Measurements from ENCODE around the gene MAVS.

Gene MAVS

DNA sequence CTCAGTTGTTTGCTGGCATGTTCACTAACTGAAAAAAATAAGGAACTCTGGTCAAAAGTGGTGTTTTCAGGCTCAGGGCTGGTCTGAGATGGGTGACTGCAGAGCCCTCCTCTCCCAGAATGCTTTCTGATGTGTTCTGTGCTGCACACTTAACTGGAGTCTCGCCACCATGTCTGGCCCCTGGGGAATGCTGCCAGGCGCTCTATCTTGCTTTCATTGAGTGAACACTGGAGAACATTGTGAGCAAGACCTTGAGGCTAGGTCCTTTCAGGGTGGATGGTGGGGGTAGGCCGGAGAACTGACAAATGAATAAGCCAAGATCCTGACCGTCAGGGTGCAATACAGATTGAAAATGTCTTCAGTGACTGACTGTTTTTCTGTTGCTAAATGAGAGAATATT, 62.0 kb downstream of the MAVS start:
- H3K9me2 ChIP-seq (replicated peaks; ENCODE audit: control insufficient read depth, low read length), result no peaks in the 10 kb centered on the region
- H3K9me3 ChIP-seq (ENCODE audit: control insufficient read depth, insufficient read depth, low read length), result no peaks in the 10 kb centered on the region
- H3K36me3 ChIP-seq (ENCODE audit: control insufficient read depth, low read length), result peaks cover 77% of the 10 kb centered on the region
- H3K4me2 ChIP-seq (ENCODE audit: low read length), result no peak overlapping the region
- H3K4me3 ChIP-seq (ENCODE audit: low read length), result no peak overlapping the region
- H3K79me2 ChIP-seq (ENCODE audit: control insufficient read depth, low read length), result peaks cover 97% of the 10 kb centered on the region
- peaks cover 22% of the 10 kb centered on the region for H3K4me1 ChIP-seq (ENCODE audit: control insufficient read depth, low read length)
- H3K27me3 ChIP-seq (ENCODE audit: control insufficient read depth, low read length), result no peaks in the 10 kb centered on the region
- H3F3A ChIP-seq (ENCODE audit: control insufficient read depth, insufficient read depth), result no peaks in the 10 kb centered on the region; the same call in 1 of the 2 replicates
- no peak overlapping the region for H3K27ac ChIP-seq (ENCODE audit: low read depth, low read length)
- TF ChIP-seq, protein P1, sequence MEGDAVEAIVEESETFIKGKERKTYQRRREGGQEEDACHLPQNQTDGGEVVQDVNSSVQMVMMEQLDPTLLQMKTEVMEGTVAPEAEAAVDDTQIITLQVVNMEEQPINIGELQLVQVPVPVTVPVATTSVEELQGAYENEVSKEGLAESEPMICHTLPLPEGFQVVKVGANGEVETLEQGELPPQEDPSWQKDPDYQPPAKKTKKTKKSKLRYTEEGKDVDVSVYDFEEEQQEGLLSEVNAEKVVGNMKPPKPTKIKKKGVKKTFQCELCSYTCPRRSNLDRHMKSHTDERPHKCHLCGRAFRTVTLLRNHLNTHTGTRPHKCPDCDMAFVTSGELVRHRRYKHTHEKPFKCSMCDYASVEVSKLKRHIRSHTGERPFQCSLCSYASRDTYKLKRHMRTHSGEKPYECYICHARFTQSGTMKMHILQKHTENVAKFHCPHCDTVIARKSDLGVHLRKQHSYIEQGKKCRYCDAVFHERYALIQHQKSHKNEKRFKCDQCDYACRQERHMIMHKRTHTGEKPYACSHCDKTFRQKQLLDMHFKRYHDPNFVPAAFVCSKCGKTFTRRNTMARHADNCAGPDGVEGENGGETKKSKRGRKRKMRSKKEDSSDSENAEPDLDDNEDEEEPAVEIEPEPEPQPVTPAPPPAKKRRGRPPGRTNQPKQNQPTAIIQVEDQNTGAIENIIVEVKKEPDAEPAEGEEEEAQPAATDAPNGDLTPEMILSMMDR (IDR thresholded peaks at IDR 0.05; ENCODE audit: low read depth, low read length, poor library complexity, severe bottlenecking), result no peak
- no peak for TF ChIP-seq EZH2phosphoT487 (IDR thresholded peaks at IDR 0.05; ENCODE audit: borderline replicate concordance, low read length)
- peaks cover 30% of the 10 kb centered on the region; the same call in 1 of the 2 replicates for H4K20me1 ChIP-seq (ENCODE audit: control insufficient read depth, insufficient read depth, low read depth, low read length)

DNA sequence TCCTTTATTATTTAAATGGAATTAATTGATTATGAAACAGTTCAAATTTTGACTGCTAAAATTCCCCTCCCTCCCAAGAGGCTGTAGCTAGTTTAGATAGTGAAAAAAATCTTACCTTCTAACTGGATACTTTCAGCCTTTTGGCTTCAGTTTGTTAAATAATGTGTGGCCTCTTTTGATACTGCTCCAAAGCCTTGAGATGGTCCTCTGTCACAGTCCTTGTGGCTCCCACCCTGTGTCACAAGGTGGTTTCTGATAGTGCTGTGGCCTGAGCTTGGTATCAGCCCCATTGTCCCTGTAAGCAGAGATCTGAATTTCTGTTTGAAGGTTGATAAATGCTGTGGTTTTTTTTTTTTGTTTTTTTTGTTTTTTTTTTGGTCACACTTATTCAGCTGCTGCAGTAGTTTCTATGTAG, 63.3 kb downstream of the MAVS start:
- Histone ChIP-seq H4K20me1 (ENCODE audit: control insufficient read depth, insufficient read depth, low read depth, low read length) (peaks cover 21% of the 10 kb centered on the region; the same call in 1 of the 2 replicates), H3K27me3 (ENCODE audit: control insufficient read depth, low read length) (no peaks in the 10 kb centered on the region), H3K4me1 (ENCODE audit: control insufficient read depth, low read length) (peaks cover 11% of the 10 kb centered on the region), H3K4me2 (ENCODE audit: low read length) (no peak overlapping the region), H3K36me3 (ENCODE audit: control insufficient read depth, low read length) (peaks cover 78% of the 10 kb centered on the region), H3K79me2 (ENCODE audit: control insufficient read depth, low read length) (peaks cover 95% of the 10 kb centered on the region), H3K9me2 (replicated peaks; ENCODE audit: control insufficient read depth, low read length) (no peaks in the 10 kb centered on the region), H3K4me3 (ENCODE audit: low read length) (no peak overlapping the region), H3K9me3 (ENCODE audit: control insufficient read depth, insufficient read depth, low read length) (no peaks in the 10 kb centered on the region), H3F3A (ENCODE audit: control insufficient read depth, insufficient read depth) (no peaks in the 10 kb centered on the region; the same call in 1 of the 2 replicates), H3K27ac (ENCODE audit: low read depth, low read length) (no peak overlapping the region)
- TF ChIP-seq EZH2phosphoT487 (IDR thresholded peaks at IDR 0.05; ENCODE audit: borderline replicate concordance, low read length), result no peak
- TF ChIP-seq, protein P1 (IDR thresholded peaks at IDR 0.05; ENCODE audit: low read depth, low read length, poor library complexity, severe bottlenecking), result no peak

- Histone ChIP-seq H3K36me3 (ENCODE audit: control insufficient read depth, low read length) (peaks cover 82% of the 10 kb centered on the region), H3K4me1 (ENCODE audit: control insufficient read depth, low read length) (peaks cover 10% of the 10 kb centered on the region), H3K79me2 (ENCODE audit: control insufficient read depth, low read length) (peaks cover 94% of the 10 kb centered on the region), H4K20me1 (ENCODE audit: control insufficient read depth, insufficient read depth, low read depth, low read length) (peaks cover 21% of the 10 kb centered on the region; the same call in 1 of the 2 replicates), H3K27me3 (ENCODE audit: control insufficient read depth, low read length) (no peaks in the 10 kb centered on the region), H3K9me3 (ENCODE audit: control insufficient read depth, insufficient read depth, low read length) (no peaks in the 10 kb centered on the region), H3K4me2 (ENCODE audit: low read length) (no peak overlapping the region), H3K9me2 (replicated peaks; ENCODE audit: control insufficient read depth, low read length) (no peaks in the 10 kb centered on the region), H3K27ac (ENCODE audit: low read depth, low read length) (no peak overlapping the region), H3K4me3 (ENCODE audit: low read length) (no peak overlapping the region), H3F3A (ENCODE audit: control insufficient read depth, insufficient read depth) (no peaks in the 10 kb centered on the region; the same call in 1 of the 2 replicates)
- TF ChIP-seq EZH2phosphoT487 (IDR thresholded peaks at IDR 0.05; ENCODE audit: borderline replicate concordance, low read length), result no peak
- TF ChIP-seq, protein P1 (IDR thresholded peaks at IDR 0.05; ENCODE audit: low read depth, low read length, poor library complexity, severe bottlenecking), result no peak
These were observed 64.2 kb downstream of the MAVS start for GRCh38 chr20:3910853-3911252.
